Skin epidermis (tissue), 12 donors: ENCODE results near the gene FKBP15.

ENCODE experiments used
- H3K27ac ChIP-seq, 21 experiments: fragments of 200-600 bp; sonication (generic) in 11 of 21; one replicate each; pipeline ENCODE4 v1.5.0; 2020; ENCODE audit warnings: mild to moderate bottlenecking in 3 of 21, inconsistent platforms in 2 of 21, moderate library complexity in 2 of 21
- H3K4me3 ChIP-seq, 7 experiments: fragments of 200-600 bp; sonication (generic) in 2 of 7; one replicate each; pipeline ENCODE4 v1.5.0; 2020; ENCODE audit warnings: inconsistent platforms in 2 of 7, mild to moderate bottlenecking in 2 of 7, moderate library complexity in 1 of 7

FKBP15 gene

GRCh38 chr9:113187929-113188595, 33.0 kb downstream of the FKBP15 start:
- H3K4me3 ChIP-seq, result peak overlapping the region in 1 of 7 experiments; percentile 3
- peak overlapping the region in 18 of 21 experiments; percentile 12 to 84 (median 70) for H3K27ac ChIP-seq

- Histone ChIP-seq H3K4me3 (no peak overlapping the region), H3K27ac (peak overlapping the region in 9 of 21 experiments; percentile 16 to 84 (median 74))
Observed at GRCh38 chr9:113186137-113186755, 34.8 kb downstream of the FKBP15 start.

- Histone ChIP-seq H3K4me3 (no peak overlapping the region), H3K27ac (peak overlapping the region in 5 of 21 experiments; percentile 16 to 83 (median 44))
Observed at GRCh38 chr9:113185271-113185670, 35.8 kb downstream of the FKBP15 start.

GRCh38 chr9:113184539-113184938, 36.5 kb downstream of the FKBP15 start:
- Histone ChIP-seq H3K27ac (peak overlapping the region in 6 of 21 experiments; percentile 16 to 83 (median 40)), H3K4me3 (no peak overlapping the region)

GRCh38 chr9:113183956-113184488, 37.1 kb downstream of the FKBP15 start:
- no peak overlapping the region for H3K4me3 ChIP-seq
- peak overlapping the region in 1 of 21 experiments; percentile 83 for H3K27ac ChIP-seq

- no peak overlapping the region for H3K4me3 ChIP-seq
- H3K27ac ChIP-seq, result no peak overlapping the region
Observed at GRCh38 chr9:113181165-113181564, 39.9 kb downstream of the FKBP15 start.

- H3K27ac ChIP-seq, result no peak overlapping the region
- H3K4me3 ChIP-seq, result no peak overlapping the region
Observed at GRCh38 chr9:113179839-113180238, 41.2 kb downstream of the FKBP15 start.

GRCh38 chr9:113178087-113178486, 43.0 kb downstream of the FKBP15 start:
- Histone ChIP-seq H3K4me3 (no peak overlapping the region), H3K27ac (no peak overlapping the region)

- Histone ChIP-seq H3K27ac (no peak overlapping the region), H3K4me3 (no peak overlapping the region)
Observed at GRCh38 chr9:113177251-113177650, 43.8 kb downstream of the FKBP15 start.

- Histone ChIP-seq H3K4me3 (no peak overlapping the region), H3K27ac (no peak overlapping the region)
Observed at GRCh38 chr9:113176803-113177202, 44.3 kb downstream of the FKBP15 start.

GRCh38 chr9:113173341-113173740, 47.7 kb downstream of the FKBP15 start:
- Histone ChIP-seq H3K27ac (no peak overlapping the region), H3K4me3 (no peak overlapping the region)

- H3K4me3 ChIP-seq, result no peak overlapping the region
- no peak overlapping the region for H3K27ac ChIP-seq
Observed at GRCh38 chr9:113168809-113169208, 52.3 kb downstream of the FKBP15 start.

- Histone ChIP-seq H3K27ac (no peak overlapping the region), H3K4me3 (no peak overlapping the region)
Observed at GRCh38 chr9:113166039-113166438, 55.0 kb downstream of the FKBP15 start.

- no peak overlapping the region for H3K27ac ChIP-seq
- no peak overlapping the region for H3K4me3 ChIP-seq
Observed at GRCh38 chr9:113164536-113165300, 56.4 kb downstream of the FKBP15 start.

- H3K4me3 ChIP-seq, result no peak overlapping the region
- no peak overlapping the region for H3K27ac ChIP-seq
Observed at GRCh38 chr9:113163001-113163400, 58.1 kb downstream of the FKBP15 start.

GRCh38 chr9:113160571-113160970, 60.5 kb downstream of the FKBP15 start:
- H3K4me3 ChIP-seq, result no peak overlapping the region

GRCh38 chr9:113158446-113158845, 62.6 kb downstream of the FKBP15 start:
- Histone ChIP-seq H3K4me3 (no peak overlapping the region), H3K27ac (no peak overlapping the region)

More at GRCh38 chr9:113160571-113160970, 60.5 kb downstream of the FKBP15 start:
- H3K27ac ChIP-seq, result no peak overlapping the region

- Histone ChIP-seq H3K4me3 (no peak overlapping the region), H3K27ac (peak overlapping the region in 4 of 21 experiments; percentile 8 to 51 (median 45))
Observed at GRCh38 chr9:113156880-113157279, 64.2 kb downstream of the FKBP15 start.

- Histone ChIP-seq H3K27ac (peak overlapping the region in 10 of 21 experiments; percentile 13 to 94 (median 42)), H3K4me3 (no peak overlapping the region)
Observed at GRCh38 chr9:113155911-113156588, 65.0 kb downstream of the FKBP15 start.

- Histone ChIP-seq H3K4me3 (no peak overlapping the region), H3K27ac (peak overlapping the region in 14 of 21 experiments; percentile 13 to 94 (median 54))
Observed at GRCh38 chr9:113154946-113155345, 66.1 kb downstream of the FKBP15 start.
